Keratinocyte (primary cell): ENCODE data around the gene DACT1.

ENCODE experiments used
- CTCF ChIP-seq, 3 experiments: IDR thresholded peaks in 1 of 3; conservative IDR thresholded peaks in 1 of 3; optimal IDR thresholded peaks in 1 of 3; 2 replicates in 2 of 3; 3 replicates in 1 of 3; pipeline versions ENCODE3 to v1.5.1; 2011; ENCODE audit warnings: low read length in 3 of 3, mild to moderate bottlenecking in 3 of 3, moderate library complexity in 2 of 3, control low read depth in 1 of 3, inconsistent platforms in 1 of 3; ENCODE audit not compliant: insufficient read depth in 2 of 3; ENCODE audit errors: extremely low read depth in 1 of 3
- EZH2 ChIP-seq: IDR thresholded peaks from one replicate; pipeline ENCODE4 v1.6.1; 2012; ENCODE audit warnings: inconsistent platforms, mild to moderate bottlenecking, low read length, moderate library complexity

- no peak for TF ChIP-seq CTCF (optimal IDR thresholded peaks at IDR 0.05 in 1 of 3, IDR thresholded peaks at IDR 0.05 in 1 of 3, conservative IDR thresholded peaks at IDR 0.05 in 1 of 3; ENCODE audit: extremely low read depth in 1 of 3, insufficient read depth in 2 of 3, low read length in 3 of 3)
- TF ChIP-seq EZH2 = no peak
These were observed 2.5 kb upstream of the DACT1 start for GRCh38 chr14:58635091-58635830.
